ENCODE data around the gene FGF14.
A peak's percentile ranks its signal among the peaks of the same experiment; 100 is the strongest.

- peak; percentile 72 for TF ChIP-seq CTCF (conservative IDR thresholded peaks at IDR 0.05; ENCODE audit: low read depth, low read length)
- no peak for TF ChIP-seq EZH2 (IDR thresholded peaks at IDR 0.05; ENCODE audit: low read length, unreplicated experiment)
- TF ChIP-seq EZH2phosphoT487 (IDR thresholded peaks at IDR 0.05; ENCODE audit: borderline replicate concordance, low read length), result no peak
These were observed 260.0 kb downstream of the FGF14 start for GRCh38 chr13:102141625-102142472.

All from PC-3 (cell line).